Stimulated activated CD4-positive, alpha-beta T cell treated with anti-CD3 and anti-CD28 coated beads, TNF-alpha, amount 100 ng/mL, for 24 hours (primary cell): ENCODE data around the gene ELN.
"Not testable (repeated sequence)": the region's sequence is repeated elsewhere in the genome, so short reads cannot be mapped to it uniquely, and the experiment has no call there.

Experiments
- DNase-seq, 3 experiments: peaks; one replicate each; pipeline ENCODE4 v3.0.0-alpha.2; 2020; ENCODE audit warnings: low read depth in 3 of 3

ELN gene

GRCh38 chr7:74027683-74028320, at the start of gene ELN:
ELN (plus strand) TSS chr7:74028173; CDS start chr7:74028188, 15 bp downstream.
- no peak for DNase-seq

GRCh38 chr7:73978661-73979563, 49.1 kb upstream of the ELN start:
- DNase-seq = peak in 1 of 3 experiments; percentile 26

- not testable (repeated sequence) for DNase-seq
Measured at GRCh38 chr7:73979656-73980055, 48.3 kb upstream of the ELN start.

- no peak for DNase-seq
Measured at GRCh38 chr7:73980206-73980605, 47.8 kb upstream of the ELN start.

GRCh38 chr7:73981933-73982332, 46.0 kb upstream of the ELN start:
- no peak for DNase-seq

- no peak for DNase-seq
Measured at GRCh38 chr7:73983437-73984164, 44.4 kb upstream of the ELN start.

- DNase-seq = no peak
Measured at GRCh38 chr7:73984481-73985205, 43.3 kb upstream of the ELN start.

GRCh38 chr7:73985737-73986141, 42.2 kb upstream of the ELN start:
- DNase-seq = no peak

GRCh38 chr7:73986158-73986631, 41.8 kb upstream of the ELN start:
- no peak for DNase-seq

- no peak for DNase-seq
Measured at GRCh38 chr7:73987298-73987697, 40.7 kb upstream of the ELN start.

GRCh38 chr7:73988197-73988596, 39.8 kb upstream of the ELN start:
- no peak for DNase-seq

- no peak for DNase-seq
Measured at GRCh38 chr7:73991522-73992100, 36.4 kb upstream of the ELN start.

- DNase-seq = no peak
Measured at GRCh38 chr7:73992101-73992562, 35.8 kb upstream of the ELN start.

- no peak for DNase-seq
Measured at GRCh38 chr7:73994023-73994422, 34.0 kb upstream of the ELN start.

- DNase-seq = no peak
Measured at GRCh38 chr7:73994761-73995160, 33.2 kb upstream of the ELN start.

GRCh38 chr7:73995330-73995729, 32.6 kb upstream of the ELN start:
- no peak for DNase-seq

- no peak for DNase-seq
Measured at GRCh38 chr7:73995821-73996511, 32.0 kb upstream of the ELN start.

- no peak for DNase-seq
Measured at GRCh38 chr7:73997056-73997455, 30.9 kb upstream of the ELN start.

- no peak for DNase-seq
Measured at GRCh38 chr7:73999664-74000435, 28.1 kb upstream of the ELN start.
